Measurements from ENCODE around the gene SHISAL2A. TPM values are rescaled to one million over a fixed set of nuclear protein-coding genes. Genes with fewer than 3 reads are reported as not detected.

The SHISAL2A gene
- total and polyA plus RNA-seq, 2 of the 13 experiments (the other 11 are each of a cell fraction or from before 2014, with no cell fraction given): not detected

DNA sequence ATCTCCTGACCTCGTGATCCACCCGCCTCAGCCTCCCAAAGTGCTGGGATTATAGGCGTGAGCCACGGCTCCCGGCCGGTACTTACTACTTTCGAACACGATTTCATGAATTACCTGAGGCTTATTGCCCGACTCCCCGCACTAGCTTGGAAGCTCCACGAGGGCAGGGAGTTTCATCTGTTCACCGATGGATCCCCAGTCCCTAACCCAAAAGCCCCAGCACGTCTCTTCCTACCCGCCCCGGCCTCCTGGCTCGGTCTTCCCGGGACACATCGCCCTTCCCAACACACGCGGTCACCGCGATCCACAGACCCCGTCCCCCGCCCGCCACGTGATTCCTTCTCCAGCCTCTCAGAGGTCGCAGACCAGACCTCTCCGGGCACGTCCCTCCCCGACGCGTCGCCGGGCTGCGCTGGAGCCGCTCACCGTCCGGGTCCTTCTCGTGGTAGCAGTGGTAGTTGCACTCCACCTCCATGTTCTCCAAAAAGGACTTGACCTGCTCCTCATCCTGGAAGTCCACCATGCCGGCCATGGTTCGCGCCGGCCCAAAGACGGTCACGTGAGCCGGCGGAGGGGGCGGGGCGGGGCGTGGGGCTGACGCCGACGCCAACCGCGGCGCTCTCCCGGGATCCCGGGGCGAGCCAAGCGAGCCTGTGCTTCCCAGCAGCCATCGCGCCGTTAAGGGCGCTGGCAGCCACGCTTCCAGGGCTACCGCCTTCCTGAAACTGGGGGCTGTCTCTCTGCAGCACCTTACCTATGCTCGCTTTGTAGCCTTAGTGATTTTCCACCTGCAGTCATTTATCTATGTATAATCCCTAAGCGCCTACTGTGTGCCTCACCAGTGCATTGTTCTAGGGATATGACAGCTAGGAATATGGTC is 65.1 kb downstream of the SHISAL2A start, which contains the start of gene COA7 (continued):
- TF ChIP-seq, protein P1, sequence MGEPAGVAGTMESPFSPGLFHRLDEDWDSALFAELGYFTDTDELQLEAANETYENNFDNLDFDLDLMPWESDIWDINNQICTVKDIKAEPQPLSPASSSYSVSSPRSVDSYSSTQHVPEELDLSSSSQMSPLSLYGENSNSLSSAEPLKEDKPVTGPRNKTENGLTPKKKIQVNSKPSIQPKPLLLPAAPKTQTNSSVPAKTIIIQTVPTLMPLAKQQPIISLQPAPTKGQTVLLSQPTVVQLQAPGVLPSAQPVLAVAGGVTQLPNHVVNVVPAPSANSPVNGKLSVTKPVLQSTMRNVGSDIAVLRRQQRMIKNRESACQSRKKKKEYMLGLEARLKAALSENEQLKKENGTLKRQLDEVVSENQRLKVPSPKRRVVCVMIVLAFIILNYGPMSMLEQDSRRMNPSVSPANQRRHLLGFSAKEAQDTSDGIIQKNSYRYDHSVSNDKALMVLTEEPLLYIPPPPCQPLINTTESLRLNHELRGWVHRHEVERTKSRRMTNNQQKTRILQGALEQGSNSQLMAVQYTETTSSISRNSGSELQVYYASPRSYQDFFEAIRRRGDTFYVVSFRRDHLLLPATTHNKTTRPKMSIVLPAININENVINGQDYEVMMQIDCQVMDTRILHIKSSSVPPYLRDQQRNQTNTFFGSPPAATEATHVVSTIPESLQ (CRISPR knock-in tag; conservative IDR thresholded peaks at IDR 0.05): no peak; the same call in 1 of the 2 replicates
- TF ChIP-seq ZNF572 (CRISPR knock-in tag; IDR thresholded peaks at IDR 0.05) (peak; percentile 65; the same call in 1 of the 2 replicates), ZNF563 (CRISPR knock-in tag; IDR thresholded peaks at IDR 0.05) (peak; percentile 70; the same call in 1 of the 2 replicates), AHR (CRISPR knock-in tag; IDR thresholded peaks at IDR 0.05) (peak; percentile 94), POLR2AphosphoS5 (IDR thresholded peaks at IDR 0.05; ENCODE audit: low read depth, low read length) (peak; percentile 82), ZNF333 (CRISPR knock-in tag; IDR thresholded peaks at IDR 0.05; ENCODE audit: borderline replicate concordance) (no peak), NR2F1 (CRISPR knock-in tag; IDR thresholded peaks at IDR 0.05) (no peak), ZNF430 (CRISPR knock-in tag; IDR thresholded peaks at IDR 0.05) (peak; percentile 68), PHF5A (CRISPR knock-in tag; IDR thresholded peaks at IDR 0.05; ENCODE audit: low read depth, unreplicated experiment) (peak; percentile 71), ZNF350 (CRISPR knock-in tag; IDR thresholded peaks at IDR 0.05; ENCODE audit: borderline replicate concordance, low read depth) (peak; percentile 84; the same call in 1 of the 2 replicates)
- TF ChIP-seq, protein P2, sequence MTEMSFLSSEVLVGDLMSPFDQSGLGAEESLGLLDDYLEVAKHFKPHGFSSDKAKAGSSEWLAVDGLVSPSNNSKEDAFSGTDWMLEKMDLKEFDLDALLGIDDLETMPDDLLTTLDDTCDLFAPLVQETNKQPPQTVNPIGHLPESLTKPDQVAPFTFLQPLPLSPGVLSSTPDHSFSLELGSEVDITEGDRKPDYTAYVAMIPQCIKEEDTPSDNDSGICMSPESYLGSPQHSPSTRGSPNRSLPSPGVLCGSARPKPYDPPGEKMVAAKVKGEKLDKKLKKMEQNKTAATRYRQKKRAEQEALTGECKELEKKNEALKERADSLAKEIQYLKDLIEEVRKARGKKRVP (CRISPR knock-in tag; IDR thresholded peaks at IDR 0.05): peak in 1 of 2 experiments; percentile 53; a peak in 1 of 4 replicates
- TF ChIP-seq, protein P3, sequence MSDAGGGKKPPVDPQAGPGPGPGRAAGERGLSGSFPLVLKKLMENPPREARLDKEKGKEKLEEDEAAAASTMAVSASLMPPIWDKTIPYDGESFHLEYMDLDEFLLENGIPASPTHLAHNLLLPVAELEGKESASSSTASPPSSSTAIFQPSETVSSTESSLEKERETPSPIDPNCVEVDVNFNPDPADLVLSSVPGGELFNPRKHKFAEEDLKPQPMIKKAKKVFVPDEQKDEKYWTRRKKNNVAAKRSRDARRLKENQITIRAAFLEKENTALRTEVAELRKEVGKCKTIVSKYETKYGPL (CRISPR knock-in tag; IDR thresholded peaks at IDR 0.05): peak; percentile 78
- TF ChIP-seq, protein P4, sequence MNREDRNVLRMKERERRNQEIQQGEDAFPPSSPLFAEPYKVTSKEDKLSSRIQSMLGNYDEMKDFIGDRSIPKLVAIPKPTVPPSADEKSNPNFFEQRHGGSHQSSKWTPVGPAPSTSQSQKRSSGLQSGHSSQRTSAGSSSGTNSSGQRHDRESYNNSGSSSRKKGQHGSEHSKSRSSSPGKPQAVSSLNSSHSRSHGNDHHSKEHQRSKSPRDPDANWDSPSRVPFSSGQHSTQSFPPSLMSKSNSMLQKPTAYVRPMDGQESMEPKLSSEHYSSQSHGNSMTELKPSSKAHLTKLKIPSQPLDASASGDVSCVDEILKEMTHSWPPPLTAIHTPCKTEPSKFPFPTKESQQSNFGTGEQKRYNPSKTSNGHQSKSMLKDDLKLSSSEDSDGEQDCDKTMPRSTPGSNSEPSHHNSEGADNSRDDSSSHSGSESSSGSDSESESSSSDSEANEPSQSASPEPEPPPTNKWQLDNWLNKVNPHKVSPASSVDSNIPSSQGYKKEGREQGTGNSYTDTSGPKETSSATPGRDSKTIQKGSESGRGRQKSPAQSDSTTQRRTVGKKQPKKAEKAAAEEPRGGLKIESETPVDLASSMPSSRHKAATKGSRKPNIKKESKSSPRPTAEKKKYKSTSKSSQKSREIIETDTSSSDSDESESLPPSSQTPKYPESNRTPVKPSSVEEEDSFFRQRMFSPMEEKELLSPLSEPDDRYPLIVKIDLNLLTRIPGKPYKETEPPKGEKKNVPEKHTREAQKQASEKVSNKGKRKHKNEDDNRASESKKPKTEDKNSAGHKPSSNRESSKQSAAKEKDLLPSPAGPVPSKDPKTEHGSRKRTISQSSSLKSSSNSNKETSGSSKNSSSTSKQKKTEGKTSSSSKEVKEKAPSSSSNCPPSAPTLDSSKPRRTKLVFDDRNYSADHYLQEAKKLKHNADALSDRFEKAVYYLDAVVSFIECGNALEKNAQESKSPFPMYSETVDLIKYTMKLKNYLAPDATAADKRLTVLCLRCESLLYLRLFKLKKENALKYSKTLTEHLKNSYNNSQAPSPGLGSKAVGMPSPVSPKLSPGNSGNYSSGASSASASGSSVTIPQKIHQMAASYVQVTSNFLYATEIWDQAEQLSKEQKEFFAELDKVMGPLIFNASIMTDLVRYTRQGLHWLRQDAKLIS (CRISPR knock-in tag; IDR thresholded peaks at IDR 0.05): no peak
- TF ChIP-seq, protein P5, sequence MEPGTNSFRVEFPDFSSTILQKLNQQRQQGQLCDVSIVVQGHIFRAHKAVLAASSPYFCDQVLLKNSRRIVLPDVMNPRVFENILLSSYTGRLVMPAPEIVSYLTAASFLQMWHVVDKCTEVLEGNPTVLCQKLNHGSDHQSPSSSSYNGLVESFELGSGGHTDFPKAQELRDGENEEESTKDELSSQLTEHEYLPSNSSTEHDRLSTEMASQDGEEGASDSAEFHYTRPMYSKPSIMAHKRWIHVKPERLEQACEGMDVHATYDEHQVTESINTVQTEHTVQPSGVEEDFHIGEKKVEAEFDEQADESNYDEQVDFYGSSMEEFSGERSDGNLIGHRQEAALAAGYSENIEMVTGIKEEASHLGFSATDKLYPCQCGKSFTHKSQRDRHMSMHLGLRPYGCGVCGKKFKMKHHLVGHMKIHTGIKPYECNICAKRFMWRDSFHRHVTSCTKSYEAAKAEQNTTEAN (CRISPR knock-in tag; conservative IDR thresholded peaks at IDR 0.05): peak; percentile 64; the same call in 1 of the 2 replicates
- TF ChIP-seq, protein P6, sequence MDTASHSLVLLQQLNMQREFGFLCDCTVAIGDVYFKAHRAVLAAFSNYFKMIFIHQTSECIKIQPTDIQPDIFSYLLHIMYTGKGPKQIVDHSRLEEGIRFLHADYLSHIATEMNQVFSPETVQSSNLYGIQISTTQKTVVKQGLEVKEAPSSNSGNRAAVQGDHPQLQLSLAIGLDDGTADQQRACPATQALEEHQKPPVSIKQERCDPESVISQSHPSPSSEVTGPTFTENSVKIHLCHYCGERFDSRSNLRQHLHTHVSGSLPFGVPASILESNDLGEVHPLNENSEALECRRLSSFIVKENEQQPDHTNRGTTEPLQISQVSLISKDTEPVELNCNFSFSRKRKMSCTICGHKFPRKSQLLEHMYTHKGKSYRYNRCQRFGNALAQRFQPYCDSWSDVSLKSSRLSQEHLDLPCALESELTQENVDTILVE (CRISPR knock-in tag; IDR thresholded peaks at IDR 0.05): peak; percentile 37; the same call in 1 of the 2 replicates

Measured in HepG2 (cell line).